ENCODE data around the gene CNTNAP2. TPM values are rescaled to one million over a fixed set of nuclear protein-coding genes. Genes with fewer than 3 reads are reported as not detected.

Gene CNTNAP2
- total and polyA plus RNA-seq, 9 of the 15 experiments (the other 6 are each of a cell fraction or from before 2014, with no cell fraction given) = 0.04 to 0.62 (median 0.09) TPM; not detected in 4

DNA sequence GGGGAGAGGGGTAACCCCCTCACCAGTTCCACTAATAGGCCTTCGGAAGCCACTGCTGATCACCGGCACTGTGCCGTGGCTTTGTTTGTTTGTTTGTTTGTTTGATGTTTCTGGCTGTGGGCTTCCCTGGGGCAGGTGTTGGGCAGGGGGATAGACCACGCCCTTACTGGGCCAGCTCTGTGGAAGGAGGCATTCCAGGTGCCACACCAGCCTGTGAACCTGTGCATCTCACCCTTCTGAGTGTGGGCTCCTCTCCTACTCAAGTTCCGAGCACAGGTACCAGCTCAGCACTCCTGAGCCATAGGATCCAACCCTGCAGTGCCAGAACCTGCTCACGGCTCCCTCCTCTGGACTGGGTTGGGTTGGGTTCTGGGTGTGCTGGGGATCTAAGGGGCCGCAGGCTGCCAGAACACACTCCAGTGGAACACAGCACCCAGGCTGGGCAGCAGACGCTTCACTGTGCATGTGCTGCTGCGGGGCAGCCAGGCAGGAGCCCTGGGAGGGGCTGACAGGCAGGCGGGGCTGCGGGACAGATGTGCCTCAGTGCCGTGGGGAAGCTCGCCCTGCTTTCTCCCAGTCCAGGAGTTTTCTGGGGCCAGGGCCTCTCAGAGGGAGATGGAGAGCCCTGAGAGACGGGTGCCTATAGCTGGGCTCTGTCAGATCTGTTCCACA, 1053.9 kb downstream of the CNTNAP2 start:
- FAIRE-seq = no peak
- no TSS peak for BruUV-seq (replicated peaks)
- in situ Hi-C loops (cut with MboI) = no loop called here

More for the DNA sequence above, 1053.9 kb downstream of the CNTNAP2 start:
- H3K4me2 ChIP-seq (ENCODE audit: insufficient read depth, low read length) = no peak overlapping the region
- ChIA-PET POLR2A (no interaction called here), CTCF (ENCODE audit: low intra/inter-chr PET ratio) (no interaction called here)
- intact Hi-C loops (cut with micrococcal nuclease) = no loop called here
- H3K79me2 ChIP-seq (ENCODE audit: control insufficient read depth, insufficient read depth, low read length) = no peaks in the 10 kb centered on the region
- no peak for ATAC-seq
- H3K9me1 ChIP-seq (ENCODE audit: control insufficient read depth, insufficient read depth, low read length) = no peaks in the 10 kb centered on the region
- H3K4me3 ChIP-seq = no peak overlapping the region
- H3K36me3 ChIP-seq (ENCODE audit: control insufficient read depth, insufficient read depth, low read length) = no peaks in the 10 kb centered on the region
- under 1% methylated on average over 14 of the region's 14 CpGs for WGBS (ENCODE audit: insufficient coverage, low coverage, missing lambda C conversion rate)
- H3K4me1 ChIP-seq (replicated peaks in 1 of 2; ENCODE audit: control insufficient read depth in 2 of 2, insufficient read depth in 2 of 2, low read length in 2 of 2) = no peaks in the 10 kb centered on the region
- H3K27me3 ChIP-seq (ENCODE audit: control insufficient read depth in 2 of 2, insufficient read depth in 2 of 2, low read length in 2 of 2) = no peaks in the 10 kb centered on the region
- H3K27ac ChIP-seq (ENCODE audit: extremely low read depth, low read depth, low read length) = no peak overlapping the region
- no peaks in the 10 kb centered on the region for H4K20me1 ChIP-seq (replicated peaks; ENCODE audit: control insufficient read depth, insufficient read depth, low read length)
- no peak overlapping the region for H3K9ac ChIP-seq (ENCODE audit: insufficient read depth in 1 of 2, low read depth in 2 of 2, low read length in 2 of 2)
- no peak for DNase-seq (ENCODE audit: extremely low read depth in 1 of 4, low spot score in 3 of 4)
- TF ChIP-seq COPS2 (conservative IDR thresholded peaks at IDR 0.05) (no peak), ARID2 (IDR thresholded peaks at IDR 0.05) (no peak), ZNF408 (CRISPR knock-in tag; IDR thresholded peaks at IDR 0.05; ENCODE audit: low read depth) (no peak), NR2F6 (CRISPR knock-in tag; IDR thresholded peaks at IDR 0.05) (no peak), PHF20 (IDR thresholded peaks at IDR 0.05; ENCODE audit: partially characterized antibody) (no peak), TBL1XR1 (IDR thresholded peaks at IDR 0.05; ENCODE audit: low read length in 2 of 2) (no peak), TAL1 (IDR thresholded peaks at IDR 0.05) (no peak), NR2C1 (IDR thresholded peaks at IDR 0.05) (no peak), NR2C1 (tag; IDR thresholded peaks at IDR 0.05) (no peak), LCOR (CRISPR knock-in tag; IDR thresholded peaks at IDR 0.05) (no peak)
- TF ChIP-seq, protein P1, sequence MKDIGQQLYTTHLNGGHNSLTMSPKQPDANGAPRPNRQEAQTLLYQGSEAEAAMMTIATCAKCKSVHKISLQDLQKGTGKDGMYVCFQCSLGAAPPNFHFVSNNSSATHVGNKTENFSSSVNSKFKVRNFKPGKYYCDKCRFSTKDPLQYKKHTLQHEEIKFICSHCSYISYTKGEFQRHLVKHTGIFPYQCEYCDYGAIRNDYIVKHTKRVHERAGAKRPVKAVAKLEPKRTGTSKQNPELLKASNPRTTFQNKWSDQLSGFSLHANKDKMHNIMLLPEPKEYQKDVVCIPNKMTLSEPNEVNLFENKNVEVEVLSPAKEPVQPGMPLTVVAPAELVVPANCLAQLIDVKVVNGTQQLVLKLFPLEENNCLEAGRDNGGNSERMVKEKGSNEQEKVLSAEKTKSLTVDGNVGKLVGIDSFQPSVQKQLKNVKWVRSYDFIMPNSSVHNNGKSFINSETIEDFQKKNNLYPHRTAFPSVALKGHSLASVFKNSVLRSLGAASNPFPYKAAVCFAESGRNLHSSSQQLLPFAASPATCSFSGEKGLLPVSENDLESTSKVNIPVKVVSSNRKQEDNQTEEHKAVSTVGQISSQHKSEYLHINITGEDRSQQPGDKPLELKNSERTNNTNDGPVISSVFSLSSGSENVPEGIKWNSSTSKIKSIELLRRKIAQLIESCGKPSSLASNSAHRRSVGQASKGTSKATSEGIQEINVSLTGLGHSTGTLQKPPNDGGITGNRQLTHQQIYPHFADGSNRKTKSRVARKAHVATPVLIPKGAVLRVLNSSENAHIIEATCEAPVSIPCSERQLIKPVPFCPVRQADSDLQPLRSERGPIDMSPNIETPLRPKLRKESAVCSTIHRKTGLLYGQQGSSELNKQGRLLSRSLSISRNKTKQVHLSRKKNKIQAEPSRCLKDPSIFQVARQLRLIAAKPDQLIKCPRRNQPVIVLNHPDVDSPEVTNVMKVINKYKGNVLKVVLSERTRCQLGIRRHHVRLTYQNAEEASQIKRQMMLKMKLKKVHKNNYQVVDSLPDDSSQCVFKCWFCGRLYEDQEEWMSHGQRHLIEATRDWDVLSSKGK (CRISPR knock-in tag; IDR thresholded peaks at IDR 0.05) = no peak
- TF ChIP-seq, protein P2, sequence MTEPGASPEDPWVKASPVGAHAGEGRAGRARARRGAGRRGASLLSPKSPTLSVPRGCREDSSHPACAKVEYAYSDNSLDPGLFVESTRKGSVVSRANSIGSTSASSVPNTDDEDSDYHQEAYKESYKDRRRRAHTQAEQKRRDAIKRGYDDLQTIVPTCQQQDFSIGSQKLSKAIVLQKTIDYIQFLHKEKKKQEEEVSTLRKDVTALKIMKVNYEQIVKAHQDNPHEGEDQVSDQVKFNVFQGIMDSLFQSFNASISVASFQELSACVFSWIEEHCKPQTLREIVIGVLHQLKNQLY (CRISPR knock-in tag; conservative IDR thresholded peaks at IDR 0.05) = no peak
- H2AFZ ChIP-seq (ENCODE audit: low read depth, low read length) = no peak overlapping the region
- no peaks in the 10 kb centered on the region; the same call in 1 of the 2 replicates for H3K9me3 ChIP-seq (replicated peaks; ENCODE audit: control insufficient read depth, insufficient read depth, low read depth, low read length)
